Lower lobe of right lung (tissue), 2 donors: ENCODE measurements around the gene BCL3. TPM values are rescaled to one million over a fixed set of nuclear protein-coding genes. Genes with fewer than 3 reads are reported as not detected.

Experiments
- ATAC-seq, 2 donors: fragments of 200-7000 bp; cut with Tn5 transposase; one replicate each; pipeline ENCODE4 v1.9.1; 2020 to 2022; ENCODE audit warnings: mild to moderate bottlenecking in 2 of 2, moderate library complexity in 2 of 2
- DNase-seq: peaks from one replicate; pipeline ENCODE4 v3.0.0-alpha.2; 2020
- H3K27ac ChIP-seq: fragments of 200-600 bp; one replicate; pipeline ENCODE4 v1.8.0; 2022
- H3K27me3 ChIP-seq: fragments of 200-600 bp; one replicate; pipeline ENCODE4 v1.8.0; 2022; ENCODE audit warnings: low read depth
- H3K36me3 ChIP-seq: fragments of 200-600 bp; one replicate; pipeline ENCODE4 v1.8.0; 2022; ENCODE audit warnings: mild to moderate bottlenecking
- H3K4me1 ChIP-seq: fragments of 200-600 bp; one replicate; pipeline ENCODE4 v1.8.0; 2022
- H3K4me3 ChIP-seq: fragments of 200-600 bp; one replicate; pipeline ENCODE4 v1.8.0; 2022; ENCODE audit warnings: mild to moderate bottlenecking
- H3K9me3 ChIP-seq: fragments of 200-600 bp; one replicate; pipeline ENCODE4 v1.8.0; 2022
- CTCF ChIP-seq: fragments of 200-600 bp; IDR thresholded peaks from one replicate; pipeline ENCODE4 v1.8.0; 2022; ENCODE audit warnings: antibody characterized with exemption, mild to moderate bottlenecking
- intact Hi-C: fragments of 100-400 bp; cut with DNase I; formaldehyde crosslinking; loops from one replicate; pipeline ENCODE4 v1.11.0; 2022
- total RNA-seq: library from RNA; stranded (reverse); fragmentation: NEBNext Ultra II Directional; extraction: Animal tissue kit (Norgen Biotek cat#: 25700); gene quantifications from one replicate; pipeline ENCODE4 v1.2.1, GENCODE V29; 2021
- donor health status: DM: no; HTN: yes; CAD: no; lungs with severe emphysema.

The BCL3 gene
- total RNA-seq, 1 donor from 2014 or later: 41.0 TPM

GRCh38 chr19:44795398-44795987, 47.0 kb downstream of the BCL3 start:
- Histone ChIP-seq H3K27me3 (no peaks in the 10 kb centered on the region), H3K9me3 (no peaks in the 10 kb centered on the region), H3K36me3 (no peaks in the 10 kb centered on the region), H3K27ac (no peak overlapping the region), H3K4me3 (no peak overlapping the region), H3K4me1 (peaks cover 5% of the 10 kb centered on the region)
- no peak for DNase-seq
- TF ChIP-seq CTCF: no peak
- intact Hi-C loops: no loop called here
- ATAC-seq: no peak

DNA sequence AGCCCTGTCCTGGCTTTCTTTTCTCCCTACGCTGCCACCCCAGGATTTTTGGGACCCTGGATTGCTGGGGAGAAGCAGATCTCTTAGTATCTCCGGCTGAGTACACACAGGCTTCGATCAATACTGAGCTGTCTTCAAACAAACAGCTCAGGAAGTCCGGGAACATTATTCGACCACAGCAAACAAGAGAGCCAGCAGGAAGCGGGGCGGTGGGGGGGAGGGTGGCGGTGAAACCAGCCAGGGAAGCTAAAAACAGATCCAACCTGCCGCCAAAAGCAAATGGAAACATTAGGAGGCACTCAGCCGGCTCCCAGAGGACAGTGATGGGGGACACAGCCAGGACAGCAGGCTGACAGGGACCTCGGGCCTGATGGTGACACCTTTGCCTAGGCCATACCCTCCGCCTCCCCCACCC, 48.2 kb downstream of the BCL3 start:
- intact Hi-C loops: no loop called here
- ATAC-seq (no peak), DNase-seq (no peak)
- no peak overlapping the region for H3K4me3 ChIP-seq
- no peaks in the 10 kb centered on the region for H3K9me3 ChIP-seq
- H3K27me3 ChIP-seq: no peaks in the 10 kb centered on the region
- peaks cover 6% of the 10 kb centered on the region for H3K4me1 ChIP-seq
- TF ChIP-seq CTCF: no peak
- H3K27ac ChIP-seq: peak overlapping the region; percentile 71
- H3K36me3 ChIP-seq: no peaks in the 10 kb centered on the region

GRCh38 chr19:44799627-44800346, 51.3 kb downstream of the BCL3 start:
- DNase-seq: no peak
- ATAC-seq: peak; percentile 28 to 29
- intact Hi-C loops: no loop called here
- Histone ChIP-seq H3K9me3 (no peaks in the 10 kb centered on the region), H3K27me3 (no peaks in the 10 kb centered on the region), H3K4me1 (peaks cover 6% of the 10 kb centered on the region), H3K27ac (peak overlapping the region; percentile 1), H3K36me3 (no peaks in the 10 kb centered on the region), H3K4me3 (no peak overlapping the region)
- TF ChIP-seq CTCF: no peak

GRCh38 chr19:44800461-44800860, 52.0 kb downstream of the BCL3 start:
- Histone ChIP-seq H3K27me3 (no peaks in the 10 kb centered on the region), H3K9me3 (no peaks in the 10 kb centered on the region), H3K27ac (no peak overlapping the region), H3K4me3 (no peak overlapping the region), H3K36me3 (no peaks in the 10 kb centered on the region), H3K4me1 (peaks cover 6% of the 10 kb centered on the region)
- peak; percentile 89 for TF ChIP-seq CTCF
- ATAC-seq (peak; percentile 97 to 98), DNase-seq (peak; percentile 91)
- intact Hi-C loops: no loop called here

DNA sequence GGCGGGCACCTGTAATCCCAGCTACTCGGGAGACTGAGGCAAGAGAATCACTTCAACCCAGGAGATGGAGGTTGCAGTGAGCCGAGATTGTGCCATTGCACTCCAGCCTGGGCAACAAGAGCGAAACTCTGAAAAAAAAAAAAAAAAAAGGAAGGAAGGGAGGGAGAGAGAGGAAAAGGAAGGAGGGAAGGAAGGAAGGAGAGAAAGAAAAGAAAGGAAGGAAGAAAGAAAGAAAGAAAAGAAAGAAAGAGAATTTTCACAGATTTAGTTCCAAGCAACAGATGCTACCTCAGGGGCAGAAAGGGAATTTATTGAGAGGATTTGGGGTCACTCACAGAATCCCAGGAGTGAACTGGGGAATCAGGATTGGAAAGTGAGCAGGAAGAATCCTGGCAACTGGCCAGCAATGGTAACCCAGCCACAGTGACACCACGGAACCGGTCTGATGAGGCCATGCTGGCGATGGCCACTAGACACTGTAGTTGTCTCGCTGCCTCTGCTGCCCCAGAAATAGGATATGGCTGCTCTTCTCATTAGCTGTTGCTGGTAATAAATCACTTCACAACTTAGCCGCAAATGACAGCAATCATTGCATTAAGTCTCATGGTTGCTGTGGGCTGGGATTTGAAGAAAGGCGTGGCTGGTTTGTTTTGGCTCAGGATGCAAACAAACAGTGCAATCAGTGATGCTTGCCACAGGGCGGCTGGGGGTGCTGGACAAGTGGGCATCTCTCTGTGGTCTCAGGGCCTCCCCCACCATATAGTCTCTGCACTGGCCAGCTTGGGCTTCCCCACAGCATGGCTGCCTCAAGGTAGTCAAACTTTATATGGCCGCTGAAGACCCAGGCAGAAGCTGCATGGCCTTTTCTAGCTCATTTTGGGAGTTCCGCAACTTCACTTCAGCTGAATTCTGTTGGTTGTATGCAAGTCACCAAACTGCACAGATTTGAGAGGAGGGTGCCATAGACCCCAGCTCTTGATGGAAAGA, 55.2 kb downstream of the BCL3 start:
- no peaks in the 10 kb centered on the region for H3K9me3 ChIP-seq
- no peak for DNase-seq
- ATAC-seq: no peak
- no peak overlapping the region for H3K4me3 ChIP-seq
- no peaks in the 10 kb centered on the region for H3K27me3 ChIP-seq
- intact Hi-C loops: no loop called here
- no peak for TF ChIP-seq CTCF
- H3K36me3 ChIP-seq: no peaks in the 10 kb centered on the region
- H3K27ac ChIP-seq: no peak overlapping the region
- peaks cover 26% of the 10 kb centered on the region for H3K4me1 ChIP-seq
